HEK293 (cell line): ENCODE measurements around the gene SRSF1.

ENCODE experiments used
- GLIS1 ChIP-seq: fragments of 450-650 bp; formaldehyde crosslinking; IDR thresholded peaks from 2 replicates; pipeline ENCODE4 v1.5.1; 2016; ENCODE audit warnings: missing biosample characterization, missing genetic modification characterization
- IKZF3 ChIP-seq: fragments of 450-650 bp; IDR thresholded peaks from 2 replicates; pipeline ENCODE4 v1.5.0; 2018; ENCODE audit warnings: missing biosample characterization, mild to moderate bottlenecking, missing genetic modification characterization, moderate library complexity
- KLF8 ChIP-seq: fragments of 450-650 bp; formaldehyde crosslinking; IDR thresholded peaks from 2 replicates; pipeline ENCODE4 v1.5.1; 2016; ENCODE audit warnings: missing biosample characterization, missing genetic modification characterization
- KLF9 ChIP-seq: fragments of 450-650 bp; formaldehyde crosslinking; IDR thresholded peaks from 2 replicates; pipeline ENCODE4 v1.5.1; 2016; ENCODE audit warnings: missing biosample characterization, missing genetic modification characterization, low read depth
- TCF7L2 ChIP-seq: IDR thresholded peaks from 2 replicates; pipeline ENCODE4 v1.6.1; 2011; ENCODE audit warnings: low read depth, mild to moderate bottlenecking, inconsistent platforms, low read length, moderate library complexity, borderline replicate concordance
- YY1 ChIP-seq: fragments of 450-650 bp; formaldehyde crosslinking; IDR thresholded peaks from 2 replicates; pipeline ENCODE4 v1.5.1; 2018; ENCODE audit warnings: missing biosample characterization, missing genetic modification characterization
- ZBTB17 ChIP-seq: fragments of 450-650 bp; formaldehyde crosslinking; IDR thresholded peaks from 2 replicates; pipeline ENCODE4 v1.5.1; 2016; ENCODE audit warnings: missing biosample characterization, missing genetic modification characterization
- ZBTB20 ChIP-seq: fragments of 450-650 bp; formaldehyde crosslinking; IDR thresholded peaks from 2 replicates; pipeline ENCODE4 v1.5.1; 2016; ENCODE audit warnings: missing biosample characterization, missing genetic modification characterization
- ZEB2 ChIP-seq: fragments of 450-650 bp; formaldehyde crosslinking; IDR thresholded peaks from 2 replicates; pipeline ENCODE4 v1.5.1; 2016; ENCODE audit warnings: missing biosample characterization, missing genetic modification characterization
- ZNF121 ChIP-seq: fragments of 450-650 bp; formaldehyde crosslinking; IDR thresholded peaks from 2 replicates; pipeline ENCODE4 v1.5.1; 2016; ENCODE audit warnings: missing biosample characterization, missing genetic modification characterization
- ZNF146 ChIP-seq: fragments of 450-650 bp; formaldehyde crosslinking; IDR thresholded peaks from 2 replicates; pipeline ENCODE4 v1.5.1; 2016; ENCODE audit warnings: missing biosample characterization, missing genetic modification characterization
- ZNF214 ChIP-seq: fragments of 450-650 bp; formaldehyde crosslinking; IDR thresholded peaks from 2 replicates; pipeline ENCODE4 v1.5.1; 2017; ENCODE audit warnings: missing biosample characterization, mild to moderate bottlenecking, missing genetic modification characterization, borderline replicate concordance
- ZNF596 ChIP-seq: fragments of 450-650 bp; IDR thresholded peaks from 2 replicates; pipeline ENCODE4 v1.5.0; 2018; ENCODE audit warnings: missing biosample characterization, mild to moderate bottlenecking, missing genetic modification characterization, moderate library complexity
- ZNF600 ChIP-seq: fragments of 450-650 bp; formaldehyde crosslinking; IDR thresholded peaks from 2 replicates; pipeline ENCODE4 v1.5.1; 2016; ENCODE audit warnings: missing biosample characterization, missing genetic modification characterization
- ZNF707 ChIP-seq: fragments of 450-650 bp; formaldehyde crosslinking; IDR thresholded peaks from 2 replicates; pipeline ENCODE4 v1.5.1; 2016; ENCODE audit warnings: missing biosample characterization, missing genetic modification characterization
- ZNF747 ChIP-seq: fragments of 450-650 bp; formaldehyde crosslinking; IDR thresholded peaks from 2 replicates; pipeline ENCODE4 v1.5.1; 2016; ENCODE audit warnings: missing biosample characterization, missing genetic modification characterization
- ZNF792 ChIP-seq: fragments of 450-650 bp; formaldehyde crosslinking; IDR thresholded peaks from 2 replicates; pipeline ENCODE4 v1.5.1; 2016; ENCODE audit warnings: missing biosample characterization, missing genetic modification characterization
- ZXDB ChIP-seq: fragments of 450-650 bp; formaldehyde crosslinking; IDR thresholded peaks from 2 replicates; pipeline ENCODE4 v1.5.1; 2016; ENCODE audit warnings: missing biosample characterization, missing genetic modification characterization
- TF ChIP-seq, protein P1 (sequence below): fragments of 450-650 bp; formaldehyde crosslinking; IDR thresholded peaks from 2 replicates; pipeline ENCODE4 v1.5.1; 2017; ENCODE audit warnings: missing biosample characterization, missing genetic modification characterization
- TF ChIP-seq, protein P2 (sequence below): fragments of 450-650 bp; formaldehyde crosslinking; IDR thresholded peaks from 2 replicates; pipeline ENCODE4 v1.5.0; 2017; ENCODE audit warnings: missing biosample characterization, missing genetic modification characterization, borderline replicate concordance
- TF ChIP-seq, protein P3 (sequence below): fragments of 450-650 bp; formaldehyde crosslinking; IDR thresholded peaks from 2 replicates; pipeline ENCODE4 v1.5.1; 2016; ENCODE audit warnings: missing biosample characterization, missing genetic modification characterization
- TF ChIP-seq, protein P4 (sequence below): fragments of 450-650 bp; formaldehyde crosslinking; IDR thresholded peaks from 2 replicates; pipeline ENCODE4 v1.5.1; 2016; ENCODE audit warnings: missing biosample characterization, missing genetic modification characterization
- TF ChIP-seq, protein P5 (sequence below): fragments of 450-650 bp; IDR thresholded peaks from 2 replicates; pipeline ENCODE4 v1.5.1; 2018; ENCODE audit warnings: missing biosample characterization, mild to moderate bottlenecking, missing genetic modification characterization

The SRSF1 gene

GRCh38 chr17:57956291-57957119, 50.5 kb downstream of the SRSF1 start (continued):
- TF ChIP-seq ZNF747 (tag by site-specific recombination), result no peak
- peak; percentile 63 for TF ChIP-seq ZNF600 (tag by site-specific recombination)
- TF ChIP-seq ZXDB (tag by site-specific recombination), result no peak
- no peak for TF ChIP-seq ZNF596 (tag by site-specific recombination)
- TF ChIP-seq, protein P1, sequence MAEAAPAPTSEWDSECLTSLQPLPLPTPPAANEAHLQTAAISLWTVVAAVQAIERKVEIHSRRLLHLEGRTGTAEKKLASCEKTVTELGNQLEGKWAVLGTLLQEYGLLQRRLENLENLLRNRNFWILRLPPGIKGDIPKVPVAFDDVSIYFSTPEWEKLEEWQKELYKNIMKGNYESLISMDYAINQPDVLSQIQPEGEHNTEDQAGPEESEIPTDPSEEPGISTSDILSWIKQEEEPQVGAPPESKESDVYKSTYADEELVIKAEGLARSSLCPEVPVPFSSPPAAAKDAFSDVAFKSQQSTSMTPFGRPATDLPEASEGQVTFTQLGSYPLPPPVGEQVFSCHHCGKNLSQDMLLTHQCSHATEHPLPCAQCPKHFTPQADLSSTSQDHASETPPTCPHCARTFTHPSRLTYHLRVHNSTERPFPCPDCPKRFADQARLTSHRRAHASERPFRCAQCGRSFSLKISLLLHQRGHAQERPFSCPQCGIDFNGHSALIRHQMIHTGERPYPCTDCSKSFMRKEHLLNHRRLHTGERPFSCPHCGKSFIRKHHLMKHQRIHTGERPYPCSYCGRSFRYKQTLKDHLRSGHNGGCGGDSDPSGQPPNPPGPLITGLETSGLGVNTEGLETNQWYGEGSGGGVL (tag by site-specific recombination), result peak; percentile 41
- TF ChIP-seq ZNF146 (tag by site-specific recombination), result no peak
- TF ChIP-seq KLF9 (tag by site-specific recombination), result peak; percentile 52
- peak; percentile 59 for TF ChIP-seq KLF8 (tag by site-specific recombination)
- TF ChIP-seq, protein P2, sequence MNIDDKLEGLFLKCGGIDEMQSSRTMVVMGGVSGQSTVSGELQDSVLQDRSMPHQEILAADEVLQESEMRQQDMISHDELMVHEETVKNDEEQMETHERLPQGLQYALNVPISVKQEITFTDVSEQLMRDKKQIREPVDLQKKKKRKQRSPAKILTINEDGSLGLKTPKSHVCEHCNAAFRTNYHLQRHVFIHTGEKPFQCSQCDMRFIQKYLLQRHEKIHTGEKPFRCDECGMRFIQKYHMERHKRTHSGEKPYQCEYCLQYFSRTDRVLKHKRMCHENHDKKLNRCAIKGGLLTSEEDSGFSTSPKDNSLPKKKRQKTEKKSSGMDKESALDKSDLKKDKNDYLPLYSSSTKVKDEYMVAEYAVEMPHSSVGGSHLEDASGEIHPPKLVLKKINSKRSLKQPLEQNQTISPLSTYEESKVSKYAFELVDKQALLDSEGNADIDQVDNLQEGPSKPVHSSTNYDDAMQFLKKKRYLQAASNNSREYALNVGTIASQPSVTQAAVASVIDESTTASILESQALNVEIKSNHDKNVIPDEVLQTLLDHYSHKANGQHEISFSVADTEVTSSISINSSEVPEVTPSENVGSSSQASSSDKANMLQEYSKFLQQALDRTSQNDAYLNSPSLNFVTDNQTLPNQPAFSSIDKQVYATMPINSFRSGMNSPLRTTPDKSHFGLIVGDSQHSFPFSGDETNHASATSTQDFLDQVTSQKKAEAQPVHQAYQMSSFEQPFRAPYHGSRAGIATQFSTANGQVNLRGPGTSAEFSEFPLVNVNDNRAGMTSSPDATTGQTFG (tag by site-specific recombination), result no peak
- TF ChIP-seq TCF7L2, result no peak
- peak; percentile 66 for TF ChIP-seq ZBTB17 (tag by site-specific recombination)
- TF ChIP-seq GLIS1 (tag by site-specific recombination), result peak; percentile 61
- TF ChIP-seq ZEB2 (tag by site-specific recombination), result 0 out of 2 replicates have a peak, but pooled peaks have one; percentile 13
- TF ChIP-seq, protein P3, sequence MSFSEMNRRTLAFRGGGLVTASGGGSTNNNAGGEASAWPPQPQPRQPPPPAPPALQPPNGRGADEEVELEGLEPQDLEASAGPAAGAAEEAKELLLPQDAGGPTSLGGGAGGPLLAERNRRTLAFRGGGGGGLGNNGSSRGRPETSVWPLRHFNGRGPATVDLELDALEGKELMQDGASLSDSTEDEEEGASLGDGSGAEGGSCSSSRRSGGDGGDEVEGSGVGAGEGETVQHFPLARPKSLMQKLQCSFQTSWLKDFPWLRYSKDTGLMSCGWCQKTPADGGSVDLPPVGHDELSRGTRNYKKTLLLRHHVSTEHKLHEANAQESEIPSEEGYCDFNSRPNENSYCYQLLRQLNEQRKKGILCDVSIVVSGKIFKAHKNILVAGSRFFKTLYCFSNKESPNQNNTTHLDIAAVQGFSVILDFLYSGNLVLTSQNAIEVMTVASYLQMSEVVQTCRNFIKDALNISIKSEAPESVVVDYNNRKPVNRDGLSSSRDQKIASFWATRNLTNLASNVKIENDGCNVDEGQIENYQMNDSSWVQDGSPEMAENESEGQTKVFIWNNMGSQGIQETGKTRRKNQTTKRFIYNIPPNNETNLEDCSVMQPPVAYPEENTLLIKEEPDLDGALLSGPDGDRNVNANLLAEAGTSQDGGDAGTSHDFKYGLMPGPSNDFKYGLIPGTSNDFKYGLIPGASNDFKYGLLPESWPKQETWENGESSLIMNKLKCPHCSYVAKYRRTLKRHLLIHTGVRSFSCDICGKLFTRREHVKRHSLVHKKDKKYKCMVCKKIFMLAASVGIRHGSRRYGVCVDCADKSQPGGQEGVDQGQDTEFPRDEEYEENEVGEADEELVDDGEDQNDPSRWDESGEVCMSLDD, result no peak
- TF ChIP-seq, protein P4, sequence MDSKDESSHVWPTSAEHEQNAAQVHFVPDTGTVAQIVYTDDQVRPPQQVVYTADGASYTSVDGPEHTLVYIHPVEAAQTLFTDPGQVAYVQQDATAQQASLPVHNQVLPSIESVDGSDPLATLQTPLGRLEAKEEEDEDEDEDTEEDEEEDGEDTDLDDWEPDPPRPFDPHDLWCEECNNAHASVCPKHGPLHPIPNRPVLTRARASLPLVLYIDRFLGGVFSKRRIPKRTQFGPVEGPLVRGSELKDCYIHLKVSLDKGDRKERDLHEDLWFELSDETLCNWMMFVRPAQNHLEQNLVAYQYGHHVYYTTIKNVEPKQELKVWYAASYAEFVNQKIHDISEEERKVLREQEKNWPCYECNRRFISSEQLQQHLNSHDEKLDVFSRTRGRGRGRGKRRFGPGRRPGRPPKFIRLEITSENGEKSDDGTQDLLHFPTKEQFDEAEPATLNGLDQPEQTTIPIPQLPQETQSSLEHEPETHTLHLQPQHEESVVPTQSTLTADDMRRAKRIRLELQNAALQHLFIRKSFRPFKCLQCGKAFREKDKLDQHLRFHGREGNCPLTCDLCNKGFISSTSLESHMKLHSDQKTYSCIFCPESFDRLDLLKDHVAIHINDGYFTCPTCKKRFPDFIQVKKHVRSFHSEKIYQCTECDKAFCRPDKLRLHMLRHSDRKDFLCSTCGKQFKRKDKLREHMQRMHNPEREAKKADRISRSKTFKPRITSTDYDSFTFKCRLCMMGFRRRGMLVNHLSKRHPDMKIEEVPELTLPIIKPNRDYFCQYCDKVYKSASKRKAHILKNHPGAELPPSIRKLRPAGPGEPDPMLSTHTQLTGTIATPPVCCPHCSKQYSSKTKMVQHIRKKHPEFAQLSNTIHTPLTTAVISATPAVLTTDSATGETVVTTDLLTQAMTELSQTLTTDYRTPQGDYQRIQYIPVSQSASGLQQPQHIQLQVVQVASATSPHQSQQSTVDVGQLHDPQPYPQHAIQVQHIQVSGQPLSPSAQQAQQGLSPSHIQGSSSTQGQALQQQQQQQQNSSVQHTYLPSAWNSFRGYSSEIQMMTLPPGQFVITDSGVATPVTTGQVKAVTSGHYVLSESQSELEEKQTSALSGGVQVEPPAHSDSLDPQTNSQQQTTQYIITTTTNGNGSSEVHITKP (tag by site-specific recombination), result peak; percentile 83
- TF ChIP-seq ZNF707 (tag by site-specific recombination), result no peak
- peak; percentile 64; the same call in 1 of the 2 replicates for TF ChIP-seq IKZF3 (tag by site-specific recombination)
- TF ChIP-seq ZNF214 (tag by site-specific recombination), result no peak
- no peak for TF ChIP-seq YY1 (tag by site-specific recombination)
- peak; percentile 51; the same call in 1 of the 2 replicates for TF ChIP-seq ZNF121 (tag by site-specific recombination)
- peak; percentile 60; the same call in 1 of the 2 replicates for TF ChIP-seq ZBTB20 (tag by site-specific recombination)
- TF ChIP-seq, protein P5, sequence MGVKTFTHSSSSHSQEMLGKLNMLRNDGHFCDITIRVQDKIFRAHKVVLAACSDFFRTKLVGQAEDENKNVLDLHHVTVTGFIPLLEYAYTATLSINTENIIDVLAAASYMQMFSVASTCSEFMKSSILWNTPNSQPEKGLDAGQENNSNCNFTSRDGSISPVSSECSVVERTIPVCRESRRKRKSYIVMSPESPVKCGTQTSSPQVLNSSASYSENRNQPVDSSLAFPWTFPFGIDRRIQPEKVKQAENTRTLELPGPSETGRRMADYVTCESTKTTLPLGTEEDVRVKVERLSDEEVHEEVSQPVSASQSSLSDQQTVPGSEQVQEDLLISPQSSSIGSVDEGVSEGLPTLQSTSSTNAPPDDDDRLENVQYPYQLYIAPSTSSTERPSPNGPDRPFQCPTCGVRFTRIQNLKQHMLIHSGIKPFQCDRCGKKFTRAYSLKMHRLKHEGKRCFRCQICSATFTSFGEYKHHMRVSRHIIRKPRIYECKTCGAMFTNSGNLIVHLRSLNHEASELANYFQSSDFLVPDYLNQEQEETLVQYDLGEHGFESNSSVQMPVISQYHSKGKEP, result peak; percentile 72; the same call in 1 of the 2 replicates
- TF ChIP-seq ZNF792 (tag by site-specific recombination), result no peak
- TF ChIP-seq, all 188 proteins: peak for 19
